HG03045 (cell line): ENCODE data around the gene STAT6.
A peak's percentile ranks its signal among the peaks of the same experiment; 100 is the strongest.

ENCODE experiments used
- ATAC-seq: cut with Tn5 transposase; IDR thresholded peaks from one replicate; pipeline ENCODE4 v1.9.1; 2021; ENCODE audit warnings: mild to moderate bottlenecking, moderate library complexity; ENCODE audit not compliant: unreplicated experiment

Gene STAT6

GRCh38 chr12:57111031-57111734 is at the start of gene STAT6:
Gene STAT6 (minus strand): TSS chr12:57111362. CDS start chr12:57108278, 3,084 bp downstream.
- ATAC-seq: peak; percentile 64

- ATAC-seq: no peak
Measured at GRCh38 chr12:57160741-57161140, 49.6 kb upstream of the STAT6 start.

GRCh38 chr12:57160040-57160439 is 48.9 kb upstream of the STAT6 start:
- ATAC-seq: no peak

- no peak for ATAC-seq
Measured at GRCh38 chr12:57159311-57159710, 48.1 kb upstream of the STAT6 start.

GRCh38 chr12:57158665-57159064 is 47.5 kb upstream of the STAT6 start:
- no peak for ATAC-seq

- ATAC-seq: no peak
Measured at GRCh38 chr12:57158186-57158585, 47.0 kb upstream of the STAT6 start.

GRCh38 chr12:57157588-57158173 is 46.5 kb upstream of the STAT6 start:
- no peak for ATAC-seq

GRCh38 chr12:57156701-57157403 is 45.7 kb upstream of the STAT6 start:
- no peak for ATAC-seq

- no peak for ATAC-seq
Measured at GRCh38 chr12:57154804-57155434, 43.8 kb upstream of the STAT6 start.

GRCh38 chr12:57154076-57154475 is 42.9 kb upstream of the STAT6 start:
- ATAC-seq: no peak

GRCh38 chr12:57153415-57153997 is 42.3 kb upstream of the STAT6 start:
- no peak for ATAC-seq

- ATAC-seq: no peak
Measured at GRCh38 chr12:57152639-57153038, 41.5 kb upstream of the STAT6 start.

- no peak for ATAC-seq
Measured at GRCh38 chr12:57151741-57152630, 40.8 kb upstream of the STAT6 start.

- ATAC-seq: no peak
Measured at GRCh38 chr12:57150400-57151000, 39.3 kb upstream of the STAT6 start.

GRCh38 chr12:57149245-57149900 is 38.2 kb upstream of the STAT6 start:
- no peak for ATAC-seq

GRCh38 chr12:57148469-57149244 is 37.5 kb upstream of the STAT6 start:
- ATAC-seq: no peak

GRCh38 chr12:57146961-57147944 is 36.1 kb upstream of the STAT6 start, which contains the start of gene LRP1-AS:
Gene LRP1-AS (minus strand): TSS chr12:57147619.
- ATAC-seq: no peak
